ENCODE results near the gene SNRK. TPM values are rescaled to one million over a fixed set of nuclear protein-coding genes. Genes with fewer than 3 reads are reported as not detected.

SNRK gene
- total RNA-seq, 1 donor from 2014 or later = 50.6 TPM

DNA sequence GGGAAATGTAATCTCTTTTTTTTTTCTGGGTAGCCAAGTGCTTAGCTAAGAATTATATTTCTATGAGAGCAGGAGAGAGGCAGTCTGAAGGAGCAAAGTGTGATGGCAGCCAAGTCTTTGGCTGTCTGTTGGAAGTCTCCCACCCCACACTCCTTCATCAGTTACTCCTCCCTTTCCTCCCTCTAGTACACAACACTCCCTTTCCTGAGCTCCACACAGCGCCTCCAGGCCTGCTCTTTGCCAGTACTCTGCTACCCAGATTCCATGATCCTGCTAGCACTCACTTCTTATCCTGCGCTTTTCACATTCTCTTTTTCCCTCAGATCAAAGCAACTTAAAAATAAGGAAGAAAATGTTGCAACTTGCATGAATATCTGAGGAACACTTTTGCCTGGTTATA is 37.4 kb upstream of the SNRK start:
- no peaks in the 10 kb centered on the region for H3K9me3 ChIP-seq (ENCODE audit: control insufficient read depth in 3 of 3, low read length in 3 of 3)
- H3K27me3 ChIP-seq (ENCODE audit: control insufficient read depth in 3 of 3, insufficient read depth in 3 of 3, low read length in 3 of 3) = no peaks in the 10 kb centered on the region
- H3K9ac ChIP-seq (ENCODE audit: low read depth in 1 of 3, low read length in 3 of 3) = no peak overlapping the region
- H3K36me3 ChIP-seq (ENCODE audit: control insufficient read depth in 3 of 3, insufficient read depth in 3 of 3, low read length in 3 of 3) = no peaks in the 10 kb centered on the region
- no peak overlapping the region for H3K27ac ChIP-seq (ENCODE audit: low read depth, low read length)
- peaks cover 2 to 24% (median 4%) of the 10 kb centered on the region in 3 donors for H3K4me1 ChIP-seq (ENCODE audit: control insufficient read depth in 3 of 3, insufficient read depth in 3 of 3, low read length in 3 of 3)
- H3K4me3 ChIP-seq (ENCODE audit: low read length in 3 of 3) = no peak overlapping the region

DNA sequence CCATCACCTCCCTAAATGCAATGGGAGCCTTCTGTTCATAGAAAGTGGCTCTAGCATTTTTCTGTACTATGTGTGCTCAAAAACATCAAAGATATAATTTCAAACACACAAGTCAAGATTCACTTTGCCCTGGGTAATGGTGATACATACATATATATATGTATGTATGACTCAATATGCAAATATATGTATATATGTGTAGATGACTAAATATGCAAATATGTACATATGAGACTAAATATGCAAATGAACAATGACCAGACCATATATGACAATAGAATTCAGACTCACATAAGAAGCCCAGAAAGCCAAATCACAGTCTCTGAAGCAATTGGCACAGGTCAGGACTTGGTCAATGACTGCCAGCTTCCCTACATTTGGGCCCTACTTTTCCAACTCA is 36.9 kb upstream of the SNRK start:
- peaks cover 2 to 24% (median 4%) of the 10 kb centered on the region in 3 donors for H3K4me1 ChIP-seq (ENCODE audit: control insufficient read depth in 3 of 3, insufficient read depth in 3 of 3, low read length in 3 of 3)
- no peak overlapping the region for H3K9ac ChIP-seq (ENCODE audit: low read depth in 1 of 3, low read length in 3 of 3)
- H3K4me3 ChIP-seq (ENCODE audit: low read length in 3 of 3) = no peak overlapping the region
- no peaks in the 10 kb centered on the region for H3K27me3 ChIP-seq (ENCODE audit: control insufficient read depth in 3 of 3, insufficient read depth in 3 of 3, low read length in 3 of 3)
- no peak overlapping the region for H3K27ac ChIP-seq (ENCODE audit: low read depth, low read length)
- no peaks in the 10 kb centered on the region for H3K9me3 ChIP-seq (ENCODE audit: control insufficient read depth in 3 of 3, low read length in 3 of 3)
- no peaks in the 10 kb centered on the region for H3K36me3 ChIP-seq (ENCODE audit: control insufficient read depth in 3 of 3, insufficient read depth in 3 of 3, low read length in 3 of 3)

DNA sequence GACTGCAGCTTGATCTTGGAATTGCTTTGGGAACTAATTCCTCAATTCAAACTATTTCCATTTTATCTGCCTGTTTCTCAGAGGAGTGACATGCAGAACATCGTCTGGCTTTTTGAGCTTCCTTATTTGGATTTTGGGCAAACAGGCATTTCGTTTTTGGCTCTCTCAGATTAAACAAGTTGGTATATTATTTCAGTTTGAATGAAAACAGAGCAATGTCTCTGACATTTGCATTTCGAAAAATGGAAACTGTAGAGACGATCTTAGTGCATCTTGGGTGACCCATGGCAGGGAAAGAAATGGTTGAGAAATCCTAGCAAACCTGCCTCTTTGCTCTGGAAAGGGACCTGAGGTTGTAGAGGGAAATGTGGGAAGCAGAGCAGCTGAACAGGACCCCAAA is 33.0 kb upstream of the SNRK start:
- Histone ChIP-seq H3K4me1 (ENCODE audit: control insufficient read depth in 3 of 3, insufficient read depth in 3 of 3, low read length in 3 of 3) (peaks cover 0 to 7% (median 0%) of the 10 kb centered on the region in 3 donors), H3K27me3 (ENCODE audit: control insufficient read depth in 3 of 3, insufficient read depth in 3 of 3, low read length in 3 of 3) (no peaks in the 10 kb centered on the region), H3K9ac (ENCODE audit: low read depth in 1 of 3, low read length in 3 of 3) (no peak overlapping the region), H3K27ac (ENCODE audit: low read depth, low read length) (no peak overlapping the region), H3K4me3 (ENCODE audit: low read length in 3 of 3) (no peak overlapping the region), H3K9me3 (ENCODE audit: control insufficient read depth in 3 of 3, low read length in 3 of 3) (no peaks in the 10 kb centered on the region), H3K36me3 (ENCODE audit: control insufficient read depth in 3 of 3, insufficient read depth in 3 of 3, low read length in 3 of 3) (no peaks in the 10 kb centered on the region)

DNA sequence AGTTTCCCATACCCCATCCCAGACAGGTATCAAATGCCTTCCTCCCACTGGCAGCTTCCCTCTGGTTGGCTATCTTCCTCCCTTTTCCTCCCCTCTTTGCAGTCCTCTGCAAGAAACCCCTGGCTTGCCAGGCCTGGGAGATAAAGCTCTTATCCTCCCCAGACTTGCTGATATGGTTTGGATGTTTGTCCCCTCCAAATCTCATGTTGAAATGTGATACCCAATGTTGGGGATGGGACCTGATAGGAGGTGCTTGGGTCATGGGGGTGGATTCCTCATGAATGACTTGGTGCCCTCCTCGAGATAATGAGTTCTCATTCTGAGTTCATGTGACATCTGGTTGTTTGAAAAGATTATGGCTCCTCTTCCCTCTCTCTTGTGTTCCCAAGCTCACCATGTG is 32.2 kb upstream of the SNRK start:
- H3K27ac ChIP-seq (ENCODE audit: low read depth, low read length) = no peak overlapping the region
- H3K9me3 ChIP-seq (ENCODE audit: control insufficient read depth in 3 of 3, low read length in 3 of 3) = no peaks in the 10 kb centered on the region
- H3K4me1 ChIP-seq (ENCODE audit: control insufficient read depth in 3 of 3, insufficient read depth in 3 of 3, low read length in 3 of 3) = peaks cover 0 to 1% (median 0%) of the 10 kb centered on the region in 3 donors
- H3K27me3 ChIP-seq (ENCODE audit: control insufficient read depth in 3 of 3, insufficient read depth in 3 of 3, low read length in 3 of 3) = no peaks in the 10 kb centered on the region
- no peak overlapping the region for H3K4me3 ChIP-seq (ENCODE audit: low read length in 3 of 3)
- no peaks in the 10 kb centered on the region for H3K36me3 ChIP-seq (ENCODE audit: control insufficient read depth in 3 of 3, insufficient read depth in 3 of 3, low read length in 3 of 3)
- no peak overlapping the region for H3K9ac ChIP-seq (ENCODE audit: low read depth in 1 of 3, low read length in 3 of 3)

DNA sequence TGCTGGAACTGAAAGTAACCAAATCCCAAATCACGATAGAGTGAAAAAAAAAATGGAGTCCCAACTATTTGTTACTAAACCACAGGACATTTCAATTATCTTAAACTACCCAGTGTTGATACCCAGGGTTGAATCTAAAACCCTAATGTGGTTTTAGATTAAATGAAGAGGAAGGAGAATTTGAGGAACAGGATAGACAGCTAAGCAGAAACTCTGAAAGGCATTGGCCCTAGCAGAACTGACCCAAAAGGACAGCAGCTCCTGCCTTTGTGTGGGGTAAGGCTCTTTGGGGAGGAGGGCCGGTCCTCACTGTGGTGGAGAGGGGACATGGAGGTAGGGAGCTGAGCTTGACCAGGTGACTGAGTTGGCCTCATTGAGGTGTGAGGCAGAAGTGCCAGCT is 30.7 kb upstream of the SNRK start:
- H3K36me3 ChIP-seq (ENCODE audit: control insufficient read depth in 3 of 3, insufficient read depth in 3 of 3, low read length in 3 of 3) = no peaks in the 10 kb centered on the region
- H3K9me3 ChIP-seq (ENCODE audit: control insufficient read depth in 3 of 3, low read length in 3 of 3) = no peaks in the 10 kb centered on the region
- no peak overlapping the region for H3K4me3 ChIP-seq (ENCODE audit: low read length in 3 of 3)
- H3K27ac ChIP-seq (ENCODE audit: low read depth, low read length) = no peak overlapping the region
- no peak overlapping the region for H3K9ac ChIP-seq (ENCODE audit: low read depth in 1 of 3, low read length in 3 of 3)
- no peaks in the 10 kb centered on the region for H3K4me1 ChIP-seq (ENCODE audit: control insufficient read depth in 3 of 3, insufficient read depth in 3 of 3, low read length in 3 of 3)
- H3K27me3 ChIP-seq (ENCODE audit: control insufficient read depth in 3 of 3, insufficient read depth in 3 of 3, low read length in 3 of 3) = no peaks in the 10 kb centered on the region

DNA sequence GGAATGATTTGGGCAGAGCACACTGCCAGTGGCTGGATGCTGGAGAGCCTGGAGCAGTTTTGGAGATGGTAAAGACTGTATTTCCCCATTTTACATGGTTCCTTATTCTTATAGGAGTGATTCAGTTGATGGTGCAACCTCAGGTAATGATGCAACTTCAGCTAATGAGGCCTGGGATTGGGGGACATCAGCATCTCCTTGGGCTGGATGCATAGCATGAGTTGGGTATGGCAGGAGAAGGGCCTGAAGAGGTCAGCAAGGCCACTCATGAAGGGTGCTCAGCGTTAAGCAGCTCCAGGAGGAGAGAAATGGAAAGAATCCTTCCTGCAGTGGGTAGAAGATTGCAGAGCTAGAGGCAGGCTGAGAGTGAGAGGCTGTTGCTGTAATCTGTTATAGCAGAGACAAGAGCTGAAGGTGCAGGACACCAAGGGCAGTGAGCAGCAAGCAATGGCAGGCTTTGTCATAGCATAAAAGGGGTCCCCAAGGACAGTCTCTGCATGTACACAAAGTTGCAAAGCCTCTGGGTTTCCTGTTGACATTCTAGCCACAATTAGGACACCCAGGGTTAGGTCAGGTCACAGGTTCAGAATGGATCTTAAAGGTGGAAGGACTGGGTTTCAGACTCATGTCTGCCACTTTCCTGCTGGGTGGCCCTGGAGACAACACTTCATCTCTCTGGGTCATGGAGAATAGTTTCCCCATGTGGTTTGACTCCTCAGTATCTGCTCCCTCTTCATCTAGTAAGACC is 29.5 kb upstream of the SNRK start:
- no peaks in the 10 kb centered on the region for H3K27me3 ChIP-seq (ENCODE audit: control insufficient read depth in 3 of 3, insufficient read depth in 3 of 3, low read length in 3 of 3)
- H3K9ac ChIP-seq (ENCODE audit: low read depth in 1 of 3, low read length in 3 of 3) = no peak overlapping the region
- H3K36me3 ChIP-seq (ENCODE audit: control insufficient read depth in 3 of 3, insufficient read depth in 3 of 3, low read length in 3 of 3) = no peaks in the 10 kb centered on the region
- H3K27ac ChIP-seq (ENCODE audit: low read depth, low read length) = no peak overlapping the region
- H3K9me3 ChIP-seq (ENCODE audit: control insufficient read depth in 3 of 3, low read length in 3 of 3) = no peaks in the 10 kb centered on the region
- no peaks in the 10 kb centered on the region for H3K4me1 ChIP-seq (ENCODE audit: control insufficient read depth in 3 of 3, insufficient read depth in 3 of 3, low read length in 3 of 3)
- no peak overlapping the region for H3K4me3 ChIP-seq (ENCODE audit: low read length in 3 of 3)

DNA sequence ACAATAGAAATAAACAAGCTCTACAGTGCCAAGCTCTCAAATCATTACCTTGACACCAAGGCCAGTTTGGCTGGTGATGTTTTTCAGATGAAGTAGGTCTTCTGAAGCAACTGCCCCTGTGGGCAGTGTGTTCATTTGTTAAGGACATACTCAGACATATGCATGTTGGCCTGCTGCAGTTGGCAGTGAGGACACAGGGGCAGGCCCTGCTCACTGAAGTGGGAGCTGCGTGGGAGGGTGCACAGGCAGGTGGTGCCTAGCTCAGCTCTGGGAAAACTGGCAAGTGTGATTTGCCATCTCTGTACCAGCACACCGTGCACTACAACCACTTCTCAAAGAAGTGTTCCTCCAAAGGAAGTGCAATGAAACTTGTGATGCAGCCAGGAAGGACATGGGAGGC is 28.5 kb upstream of the SNRK start:
- Histone ChIP-seq H3K27me3 (ENCODE audit: control insufficient read depth in 3 of 3, insufficient read depth in 3 of 3, low read length in 3 of 3) (no peaks in the 10 kb centered on the region), H3K27ac (ENCODE audit: low read depth, low read length) (no peak overlapping the region), H3K9me3 (ENCODE audit: control insufficient read depth in 3 of 3, low read length in 3 of 3) (no peaks in the 10 kb centered on the region), H3K9ac (ENCODE audit: low read depth in 1 of 3, low read length in 3 of 3) (no peak overlapping the region), H3K4me1 (ENCODE audit: control insufficient read depth in 3 of 3, insufficient read depth in 3 of 3, low read length in 3 of 3) (no peaks in the 10 kb centered on the region), H3K4me3 (ENCODE audit: low read length in 3 of 3) (no peak overlapping the region), H3K36me3 (ENCODE audit: control insufficient read depth in 3 of 3, insufficient read depth in 3 of 3, low read length in 3 of 3) (no peaks in the 10 kb centered on the region)

DNA sequence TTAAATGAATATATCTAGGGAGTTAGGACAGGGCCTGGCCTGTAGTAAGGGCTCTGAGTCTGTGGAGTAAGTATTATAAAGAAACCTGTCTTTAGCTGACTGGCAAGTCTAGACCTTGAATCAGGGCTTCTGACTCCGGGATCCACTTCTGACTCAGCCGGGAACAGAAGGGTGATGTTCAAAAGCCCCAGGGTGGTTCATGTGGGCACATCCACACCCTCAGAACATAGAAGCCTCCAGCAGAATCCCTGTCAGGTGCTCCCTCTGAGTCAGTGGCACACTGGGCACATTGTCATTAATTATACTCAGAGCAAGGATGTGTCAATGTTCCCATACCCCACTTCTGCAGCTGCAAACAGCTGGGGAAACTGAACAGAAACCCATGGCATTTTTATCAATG is 26.7 kb upstream of the SNRK start:
- Histone ChIP-seq H3K4me1 (ENCODE audit: control insufficient read depth in 3 of 3, insufficient read depth in 3 of 3, low read length in 3 of 3) (no peaks in the 10 kb centered on the region), H3K9ac (ENCODE audit: low read depth in 1 of 3, low read length in 3 of 3) (no peak overlapping the region), H3K4me3 (ENCODE audit: low read length in 3 of 3) (no peak overlapping the region), H3K27me3 (ENCODE audit: control insufficient read depth in 3 of 3, insufficient read depth in 3 of 3, low read length in 3 of 3) (no peaks in the 10 kb centered on the region), H3K36me3 (ENCODE audit: control insufficient read depth in 3 of 3, insufficient read depth in 3 of 3, low read length in 3 of 3) (no peaks in the 10 kb centered on the region), H3K9me3 (ENCODE audit: control insufficient read depth in 3 of 3, low read length in 3 of 3) (no peaks in the 10 kb centered on the region), H3K27ac (ENCODE audit: low read depth, low read length) (no peak overlapping the region)

DNA sequence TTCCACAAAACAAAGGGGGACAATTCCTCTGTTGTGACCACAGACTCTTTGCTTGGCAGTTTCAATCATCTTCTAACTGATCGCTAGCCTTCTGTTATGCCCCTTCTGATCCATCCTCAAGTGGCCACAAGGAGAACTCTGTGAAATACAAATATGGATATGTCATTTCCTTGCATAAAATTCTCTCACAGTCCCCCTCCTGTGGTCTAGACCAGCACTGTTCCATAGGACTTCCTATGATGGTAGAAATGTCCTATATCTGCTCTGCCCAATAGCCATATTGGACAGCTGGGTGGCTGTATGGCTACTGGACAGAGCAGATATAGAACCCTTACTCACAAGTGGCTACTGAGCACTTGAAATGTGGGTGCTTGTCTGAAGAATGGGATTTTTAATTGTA is 25.9 kb upstream of the SNRK start:
- Histone ChIP-seq H3K4me3 (ENCODE audit: low read length in 3 of 3) (no peak overlapping the region), H3K36me3 (ENCODE audit: control insufficient read depth in 3 of 3, insufficient read depth in 3 of 3, low read length in 3 of 3) (no peaks in the 10 kb centered on the region), H3K4me1 (ENCODE audit: control insufficient read depth in 3 of 3, insufficient read depth in 3 of 3, low read length in 3 of 3) (no peaks in the 10 kb centered on the region), H3K27me3 (ENCODE audit: control insufficient read depth in 3 of 3, insufficient read depth in 3 of 3, low read length in 3 of 3) (no peaks in the 10 kb centered on the region), H3K9ac (ENCODE audit: low read depth in 1 of 3, low read length in 3 of 3) (no peak overlapping the region), H3K9me3 (ENCODE audit: control insufficient read depth in 3 of 3, low read length in 3 of 3) (no peaks in the 10 kb centered on the region), H3K27ac (ENCODE audit: low read depth, low read length) (no peak overlapping the region)

DNA sequence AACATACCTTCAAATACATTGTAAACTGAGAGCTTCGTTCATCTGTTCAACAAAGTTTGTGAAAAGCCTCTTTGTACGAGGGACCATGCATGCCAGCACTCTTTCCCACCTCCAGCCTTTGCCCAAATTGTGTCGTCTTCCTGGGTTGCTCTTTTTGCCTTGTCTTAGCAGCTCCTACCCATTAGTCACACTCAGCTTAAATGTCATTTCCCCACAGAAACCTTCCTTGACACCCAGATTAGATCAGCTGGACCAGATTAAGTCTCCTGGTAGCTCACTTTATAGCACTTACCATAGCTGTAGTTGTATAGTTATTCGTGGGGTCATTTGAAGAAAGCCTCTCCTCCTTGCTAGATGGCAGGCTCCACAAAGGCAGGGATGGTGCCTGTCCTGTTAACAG is 24.1 kb upstream of the SNRK start:
- Histone ChIP-seq H3K4me3 (ENCODE audit: low read length in 3 of 3) (no peak overlapping the region), H3K27ac (ENCODE audit: low read depth, low read length) (no peak overlapping the region), H3K9me3 (ENCODE audit: control insufficient read depth in 3 of 3, low read length in 3 of 3) (no peaks in the 10 kb centered on the region), H3K9ac (ENCODE audit: low read depth in 1 of 3, low read length in 3 of 3) (no peak overlapping the region), H3K36me3 (ENCODE audit: control insufficient read depth in 3 of 3, insufficient read depth in 3 of 3, low read length in 3 of 3) (no peaks in the 10 kb centered on the region), H3K27me3 (ENCODE audit: control insufficient read depth in 3 of 3, insufficient read depth in 3 of 3, low read length in 3 of 3) (no peaks in the 10 kb centered on the region), H3K4me1 (ENCODE audit: control insufficient read depth in 3 of 3, insufficient read depth in 3 of 3, low read length in 3 of 3) (no peaks in the 10 kb centered on the region)
